ENCODE measurements around the gene NOL4L. TPM values are rescaled to one million over a fixed set of nuclear protein-coding genes. Genes with fewer than 3 reads are reported as not detected.
"Not testable (repeated sequence)": the region's sequence is repeated elsewhere in the genome, so short reads cannot be mapped to it uniquely, and the experiment has no call there.

NOL4L gene
- total RNA-seq, 1 experiment from 2014 or later, result 17.8 TPM

GRCh38 chr20:32510120-32510600 is 75.0 kb downstream of the NOL4L start:
- DNase-seq (ENCODE audit: low spot score), result no peak

- peak; percentile 34 for DNase-seq (ENCODE audit: low spot score)
Observed at GRCh38 chr20:32509639-32510066, 75.5 kb downstream of the NOL4L start.

GRCh38 chr20:32508775-32509119 is 76.4 kb downstream of the NOL4L start:
- DNase-seq (ENCODE audit: low spot score), result no peak

- DNase-seq (ENCODE audit: low spot score), result no peak
Observed at GRCh38 chr20:32507998-32508774, 76.9 kb downstream of the NOL4L start.

GRCh38 chr20:32506721-32507120 is 78.4 kb downstream of the NOL4L start:
- DNase-seq (ENCODE audit: low spot score), result no peak

- DNase-seq (ENCODE audit: low spot score), result no peak
Observed at GRCh38 chr20:32505723-32506473, 79.2 kb downstream of the NOL4L start.

- DNase-seq (ENCODE audit: low spot score), result no peak
Observed at GRCh38 chr20:32501709-32502108, 83.4 kb downstream of the NOL4L start.

GRCh38 chr20:32497589-32498224 is 87.4 kb downstream of the NOL4L start:
- DNase-seq (ENCODE audit: low spot score), result no peak

- no peak for DNase-seq (ENCODE audit: low spot score)
Observed at GRCh38 chr20:32496811-32497533, 88.2 kb downstream of the NOL4L start.

- DNase-seq (ENCODE audit: low spot score), result no peak
Observed at GRCh38 chr20:32495949-32496348, 89.2 kb downstream of the NOL4L start.

GRCh38 chr20:32495217-32495565 is 89.9 kb downstream of the NOL4L start:
- DNase-seq (ENCODE audit: low spot score), result no peak

- no peak for DNase-seq (ENCODE audit: low spot score)
Observed at GRCh38 chr20:32494483-32495216, 90.5 kb downstream of the NOL4L start.

GRCh38 chr20:32493356-32493755 is 91.8 kb downstream of the NOL4L start:
- no peak for DNase-seq (ENCODE audit: low spot score)

- not testable (repeated sequence) for DNase-seq (ENCODE audit: low spot score)
Observed at GRCh38 chr20:32491764-32492151, 93.4 kb downstream of the NOL4L start.

- DNase-seq (ENCODE audit: low spot score), result no peak
Observed at GRCh38 chr20:32490942-32491763, 94.0 kb downstream of the NOL4L start.

- DNase-seq (ENCODE audit: low spot score), result no peak
Observed at GRCh38 chr20:32488066-32488838, 96.9 kb downstream of the NOL4L start.

- no peak for DNase-seq (ENCODE audit: low spot score)
Observed at GRCh38 chr20:32487381-32487780, 97.8 kb downstream of the NOL4L start.

- no peak for DNase-seq (ENCODE audit: low spot score)
Observed at GRCh38 chr20:32485770-32486478, 99.2 kb downstream of the NOL4L start.
